Measurements from ENCODE around the gene DDX47.
"Not testable (repeated sequence)": the region's sequence is repeated elsewhere in the genome, so short reads cannot be mapped to it uniquely, and the experiment has no call there.

The DDX47 gene

GRCh38 chr12:12801656-12802055, 11.5 kb upstream of the DDX47 start:
- not testable (repeated sequence) for H3K27me3 ChIP-seq (ENCODE audit: insufficient read depth, low read length); H3K4me3 ChIP-seq (ENCODE audit: low read length); H3K9me3 ChIP-seq (ENCODE audit: low read length); H3K4me1 ChIP-seq (ENCODE audit: insufficient read depth, low read length); H3K36me3 ChIP-seq (ENCODE audit: insufficient read depth, low read length); H2AFZ ChIP-seq (ENCODE audit: low read depth, low read length)

GRCh38 chr12:12803186-12803585, 10.0 kb upstream of the DDX47 start:
- Histone ChIP-seq H3K36me3 (ENCODE audit: insufficient read depth, low read length) (no peaks in the 10 kb centered on the region), H3K9me3 (ENCODE audit: low read length) (no peaks in the 10 kb centered on the region), H3K4me3 (ENCODE audit: low read length) (no peak overlapping the region), H2AFZ (ENCODE audit: low read depth, low read length) (no peak overlapping the region), H3K4me1 (ENCODE audit: insufficient read depth, low read length) (peaks cover 2% of the 10 kb centered on the region), H3K27me3 (ENCODE audit: insufficient read depth, low read length) (no peaks in the 10 kb centered on the region)

- Histone ChIP-seq H3K9me3 (ENCODE audit: low read length) (no peaks in the 10 kb centered on the region), H3K4me1 (ENCODE audit: insufficient read depth, low read length) (peaks cover 6% of the 10 kb centered on the region), H2AFZ (ENCODE audit: low read depth, low read length) (no peak overlapping the region), H3K36me3 (ENCODE audit: insufficient read depth, low read length) (no peaks in the 10 kb centered on the region), H3K4me3 (ENCODE audit: low read length) (no peak overlapping the region), H3K27me3 (ENCODE audit: insufficient read depth, low read length) (no peaks in the 10 kb centered on the region)
Measured at GRCh38 chr12:12804011-12804410, 9.1 kb upstream of the DDX47 start.

- no peaks in the 10 kb centered on the region for H3K9me3 ChIP-seq (ENCODE audit: low read length)
- H3K4me1 ChIP-seq (ENCODE audit: insufficient read depth, low read length) = peaks cover 6% of the 10 kb centered on the region
- no peaks in the 10 kb centered on the region for H3K36me3 ChIP-seq (ENCODE audit: insufficient read depth, low read length)
- H2AFZ ChIP-seq (ENCODE audit: low read depth, low read length) = no peak overlapping the region
- H3K4me3 ChIP-seq (ENCODE audit: low read length) = no peak overlapping the region
- H3K27me3 ChIP-seq (ENCODE audit: insufficient read depth, low read length) = no peaks in the 10 kb centered on the region
Measured at GRCh38 chr12:12804432-12804886, 8.7 kb upstream of the DDX47 start.

GRCh38 chr12:12806784-12807516, 6.2 kb upstream of the DDX47 start:
- Histone ChIP-seq H3K36me3 (ENCODE audit: insufficient read depth, low read length) (no peaks in the 10 kb centered on the region), H3K4me1 (ENCODE audit: insufficient read depth, low read length) (peaks cover 6% of the 10 kb centered on the region), H3K9me3 (ENCODE audit: low read length) (no peaks in the 10 kb centered on the region), H3K27me3 (ENCODE audit: insufficient read depth, low read length) (no peaks in the 10 kb centered on the region), H2AFZ (ENCODE audit: low read depth, low read length) (no peak overlapping the region), H3K4me3 (ENCODE audit: low read length) (no peak overlapping the region)

- H3K4me1 ChIP-seq (ENCODE audit: insufficient read depth, low read length); H2AFZ ChIP-seq (ENCODE audit: low read depth, low read length); H3K36me3 ChIP-seq (ENCODE audit: insufficient read depth, low read length); H3K9me3 ChIP-seq (ENCODE audit: low read length); H3K27me3 ChIP-seq (ENCODE audit: insufficient read depth, low read length); H3K4me3 ChIP-seq (ENCODE audit: low read length): not testable (repeated sequence)
Measured at GRCh38 chr12:12807517-12807903, 5.6 kb upstream of the DDX47 start.

- H3K4me1 ChIP-seq (ENCODE audit: insufficient read depth, low read length) = peaks cover 6% of the 10 kb centered on the region
- H3K27me3 ChIP-seq (ENCODE audit: insufficient read depth, low read length) = no peaks in the 10 kb centered on the region
- no peak overlapping the region for H3K4me3 ChIP-seq (ENCODE audit: low read length)
- H3K9me3 ChIP-seq (ENCODE audit: low read length) = no peaks in the 10 kb centered on the region
- H3K36me3 ChIP-seq (ENCODE audit: insufficient read depth, low read length) = no peaks in the 10 kb centered on the region
- H2AFZ ChIP-seq (ENCODE audit: low read depth, low read length) = no peak overlapping the region
Measured at GRCh38 chr12:12807970-12808702, 5.0 kb upstream of the DDX47 start.

- no peak overlapping the region for H2AFZ ChIP-seq (ENCODE audit: low read depth, low read length)
- H3K4me1 ChIP-seq (ENCODE audit: insufficient read depth, low read length) = peaks cover 15% of the 10 kb centered on the region
- H3K4me3 ChIP-seq (ENCODE audit: low read length) = no peak overlapping the region
- H3K36me3 ChIP-seq (ENCODE audit: insufficient read depth, low read length) = peaks cover 3% of the 10 kb centered on the region
- no peaks in the 10 kb centered on the region for H3K27me3 ChIP-seq (ENCODE audit: insufficient read depth, low read length)
- H3K9me3 ChIP-seq (ENCODE audit: low read length) = no peaks in the 10 kb centered on the region
Measured at GRCh38 chr12:12810553-12811021, 2.6 kb upstream of the DDX47 start.

GRCh38 chr12:12811343-12811742, 1.8 kb upstream of the DDX47 start:
- H3K4me3 ChIP-seq (ENCODE audit: low read length) = no peak overlapping the region
- no peaks in the 10 kb centered on the region for H3K27me3 ChIP-seq (ENCODE audit: insufficient read depth, low read length)
- peaks cover 15% of the 10 kb centered on the region for H3K4me1 ChIP-seq (ENCODE audit: insufficient read depth, low read length)
- peaks cover 9% of the 10 kb centered on the region for H3K36me3 ChIP-seq (ENCODE audit: insufficient read depth, low read length)
- H2AFZ ChIP-seq (ENCODE audit: low read depth, low read length) = no peak overlapping the region
- H3K9me3 ChIP-seq (ENCODE audit: low read length) = no peaks in the 10 kb centered on the region

- Histone ChIP-seq H3K27me3 (ENCODE audit: insufficient read depth, low read length) (no peaks in the 10 kb centered on the region), H3K4me1 (ENCODE audit: insufficient read depth, low read length) (peaks cover 15% of the 10 kb centered on the region), H3K9me3 (ENCODE audit: low read length) (no peaks in the 10 kb centered on the region), H2AFZ (ENCODE audit: low read depth, low read length) (no peak overlapping the region), H3K4me3 (ENCODE audit: low read length) (no peak overlapping the region), H3K36me3 (ENCODE audit: insufficient read depth, low read length) (peaks cover 17% of the 10 kb centered on the region)
Measured at GRCh38 chr12:12812174-12812573, 972 bp upstream of the DDX47 start.

- Histone ChIP-seq H3K9me3 (ENCODE audit: low read length) (no peaks in the 10 kb centered on the region), H3K4me1 (ENCODE audit: insufficient read depth, low read length) (peaks cover 15% of the 10 kb centered on the region), H3K36me3 (ENCODE audit: insufficient read depth, low read length) (peaks cover 22% of the 10 kb centered on the region), H3K4me3 (ENCODE audit: low read length) (no peak overlapping the region), H2AFZ (ENCODE audit: low read depth, low read length) (no peak overlapping the region), H3K27me3 (ENCODE audit: insufficient read depth, low read length) (no peaks in the 10 kb centered on the region)
Measured at GRCh38 chr12:12812618-12813119, 477 bp upstream of the DDX47 start.

GRCh38 chr12:12817616-12818015, 4.5 kb downstream of the DDX47 start:
- Histone ChIP-seq H3K27me3 (ENCODE audit: insufficient read depth, low read length) (no peaks in the 10 kb centered on the region), H3K4me1 (ENCODE audit: insufficient read depth, low read length) (peaks cover 14% of the 10 kb centered on the region), H3K4me3 (ENCODE audit: low read length) (no peak overlapping the region), H3K36me3 (ENCODE audit: insufficient read depth, low read length) (peaks cover 49% of the 10 kb centered on the region), H2AFZ (ENCODE audit: low read depth, low read length) (no peak overlapping the region), H3K9me3 (ENCODE audit: low read length) (no peaks in the 10 kb centered on the region)

- peaks cover 12% of the 10 kb centered on the region for H3K4me1 ChIP-seq (ENCODE audit: insufficient read depth, low read length)
- H2AFZ ChIP-seq (ENCODE audit: low read depth, low read length) = no peak overlapping the region
- H3K36me3 ChIP-seq (ENCODE audit: insufficient read depth, low read length) = peaks cover 60% of the 10 kb centered on the region
- H3K4me3 ChIP-seq (ENCODE audit: low read length) = no peak overlapping the region
- H3K27me3 ChIP-seq (ENCODE audit: insufficient read depth, low read length) = no peaks in the 10 kb centered on the region
- H3K9me3 ChIP-seq (ENCODE audit: low read length) = no peaks in the 10 kb centered on the region
Measured at GRCh38 chr12:12818701-12819100, 5.6 kb downstream of the DDX47 start.

Measured in neuron (in vitro differentiated cells).